CD4-positive, alpha-beta T cell (primary cell): ENCODE results near the gene ADGRD2. TPM values are rescaled to one million over a fixed set of nuclear protein-coding genes. Genes with fewer than 3 reads are reported as not detected.

Source experiments
- ATAC-seq: fragments of 200-7000 bp; cut with Tn5 transposase; one replicate; pipeline ENCODE4 v1.10.0; 2022; ENCODE audit warnings: mild to moderate bottlenecking; ENCODE audit not compliant: poor library complexity
- CTCF ChIA-PET: fragments of 350-600 bp; sonication (Branson Sonifier 250); formaldehyde crosslinking; loops from one replicate; lab custom pipeline; 2021; ENCODE audit warnings: antibody characterized with exemption, inconsistent platforms; lab: Charles Lee
- POLR2A ChIA-PET: fragments of 350-600 bp; sonication (Branson Sonifier 250); formaldehyde crosslinking; loops from one replicate; lab custom pipeline; 2021; ENCODE audit warnings: antibody characterized with exemption, inconsistent platforms; lab: Charles Lee
- DNase-seq, 14 experiments: peaks; one replicate each; pipeline ENCODE4 v3.0.0-alpha.2; 2013 to 2020; ENCODE audit warnings: mixed read lengths in 2 of 14
- H3K27ac ChIP-seq, 2 donors: one replicate each; pipeline versions ENCODE4 v1.5.1 to v1.7.0; 2013; ENCODE audit warnings: low read length in 2 of 2, low read depth in 1 of 2, mild to moderate bottlenecking in 1 of 2
- H3K27me3 ChIP-seq, 2 experiments: 1 replicate in 1 of 2; 2 replicates in 1 of 2; pipeline versions ENCODE4 v1.6.1 to v1.7.0; 2013; ENCODE audit warnings: low read length in 2 of 2, control low read depth in 1 of 2, mild to moderate bottlenecking in 1 of 2, moderate library complexity in 1 of 2; ENCODE audit not compliant: insufficient read depth in 2 of 2, control insufficient read depth in 1 of 2
- H3K36me3 ChIP-seq: one replicate; pipeline ENCODE4 v1.6.1; 2013; ENCODE audit warnings: low read length, control low read depth; ENCODE audit not compliant: insufficient read depth
- H3K4me1 ChIP-seq: one replicate; pipeline ENCODE4 v1.6.1; 2013; ENCODE audit warnings: low read length, control low read depth; ENCODE audit not compliant: insufficient read depth
- H3K4me3 ChIP-seq: one replicate; pipeline ENCODE4 v1.5.1; 2013; ENCODE audit warnings: mild to moderate bottlenecking, low read length, moderate library complexity
- H3K9me3 ChIP-seq, 2 experiments: 1 replicate in 1 of 2; 2 replicates in 1 of 2; pipeline versions ENCODE4 v1.6.1 to v1.7.0; 2013; ENCODE audit warnings: low read length in 2 of 2, mild to moderate bottlenecking in 2 of 2, control low read depth in 1 of 2, moderate library complexity in 1 of 2; ENCODE audit not compliant: control insufficient read depth in 1 of 2, insufficient read depth in 1 of 2
- H3K27ac Mint-ChIP-seq: one replicate; pipeline ENCODE4 v1.8.0; 2020; ENCODE audit warnings: mixed read lengths
- H3K27me3 Mint-ChIP-seq: one replicate; pipeline ENCODE4 v1.8.0; 2021; ENCODE audit warnings: mixed read lengths
- H3K36me3 Mint-ChIP-seq: one replicate; pipeline ENCODE4 v1.8.0; 2021; ENCODE audit warnings: low read depth, mixed read lengths
- H3K4me1 Mint-ChIP-seq: one replicate; pipeline ENCODE4 v1.8.0; 2021; ENCODE audit warnings: low read depth, mixed read lengths
- H3K4me3 Mint-ChIP-seq: one replicate; pipeline ENCODE4 v1.8.0; 2020; ENCODE audit warnings: mild to moderate bottlenecking, mixed read lengths
- H3K9me3 Mint-ChIP-seq: one replicate; pipeline ENCODE4 v1.8.0; 2020; ENCODE audit warnings: mixed read lengths
- CTCF ChIP-seq: fragments of 200-600 bp; IDR thresholded peaks from one replicate; pipeline ENCODE4 v1.8.0; 2022; ENCODE audit warnings: antibody characterized with exemption, mild to moderate bottlenecking
- intact Hi-C, 2 experiments: fragments of 100-400 bp; cut with DNase I in 1 of 2; cut with micrococcal nuclease in 1 of 2; formaldehyde crosslinking; loops; one replicate each; pipeline versions ENCODE4 v1.15.1 to v1.9.0; 2023 to 2025; cut with DNase I, micrococcal nuclease
- total RNA-seq, 174 experiments: library from RNA in 2 of 174; stranded (reverse) in 2 of 174; gene quantifications; one replicate each; pipeline ENCODE4 v1.2.3 and lab custom pipeline; 2021 to 2026

The ADGRD2 gene
- total RNA-seq, 2 experiments from 2014 or later: not detected

GRCh38 chr9:124443625-124444024 lies 6.6 kb upstream of the ADGRD2 start:
- no peak for TF ChIP-seq CTCF
- H3K4me3 Mint-ChIP-seq: no peak overlapping the region
- peaks cover 7 to 13% of the 10 kb centered on the region in 2 experiments for H3K27me3 ChIP-seq
- no peaks in the 10 kb centered on the region for H3K36me3 Mint-ChIP-seq
- DNase-seq (no peak), ATAC-seq (no peak)
- no peak overlapping the region for H3K27ac ChIP-seq
- H3K4me1 Mint-ChIP-seq: no peaks in the 10 kb centered on the region
- intact Hi-C loops: no loop called here
- no peaks in the 10 kb centered on the region for H3K36me3 ChIP-seq
- H3K4me1 ChIP-seq: no peaks in the 10 kb centered on the region
- H3K27me3 Mint-ChIP-seq: peaks cover 60% of the 10 kb centered on the region
- H3K27ac Mint-ChIP-seq: no peak overlapping the region
- H3K9me3 Mint-ChIP-seq: no peaks in the 10 kb centered on the region
- ChIA-PET CTCF (no interaction called here), POLR2A (no interaction called here)
- H3K9me3 ChIP-seq: peaks cover 3 to 18% of the 10 kb centered on the region in 2 experiments
- no peak overlapping the region for H3K4me3 ChIP-seq

- H3K9me3 Mint-ChIP-seq: no peaks in the 10 kb centered on the region
- CTCF ChIA-PET: no interaction called here
- H3K36me3 Mint-ChIP-seq: no peaks in the 10 kb centered on the region
Observed at GRCh38 chr9:124444166-124444565, 6.1 kb upstream of the ADGRD2 start.

GRCh38 chr9:124447297-124447661 lies 3.0 kb upstream of the ADGRD2 start:
- Histone ChIP-seq H3K4me3 (no peak overlapping the region), H3K27ac (no peak overlapping the region), H3K9me3 (peaks cover 1 to 6% of the 10 kb centered on the region in 2 experiments), H3K36me3 (no peaks in the 10 kb centered on the region), H3K27me3 (peaks cover 23 to 31% of the 10 kb centered on the region in 2 experiments), H3K4me1 (peaks cover 4% of the 10 kb centered on the region)
- H3K4me1 Mint-ChIP-seq: no peaks in the 10 kb centered on the region
- intact Hi-C loops: no loop called here
- H3K27me3 Mint-ChIP-seq: peaks cover 62% of the 10 kb centered on the region
- no peaks in the 10 kb centered on the region for H3K36me3 Mint-ChIP-seq
- ATAC-seq (no peak), DNase-seq (no peak)
- no peak for TF ChIP-seq CTCF
- ChIA-PET POLR2A (no interaction called here), CTCF (no interaction called here)
- no peaks in the 10 kb centered on the region for H3K9me3 Mint-ChIP-seq
- H3K4me3 Mint-ChIP-seq: no peak overlapping the region
- no peak overlapping the region for H3K27ac Mint-ChIP-seq

More at GRCh38 chr9:124444166-124444565, 6.1 kb upstream of the ADGRD2 start:
- H3K9me3 ChIP-seq: peaks cover 3 to 15% of the 10 kb centered on the region in 2 experiments
- ATAC-seq: no peak
- intact Hi-C loops: no loop called here
- peaks cover 62% of the 10 kb centered on the region for H3K27me3 Mint-ChIP-seq
- H3K4me3 ChIP-seq: no peak overlapping the region
- peaks cover 8 to 13% of the 10 kb centered on the region in 2 experiments for H3K27me3 ChIP-seq
- no peaks in the 10 kb centered on the region for H3K4me1 ChIP-seq
- no peak overlapping the region for H3K27ac Mint-ChIP-seq
- POLR2A ChIA-PET: no interaction called here
- H3K27ac ChIP-seq: no peak overlapping the region
- no peak for TF ChIP-seq CTCF
- H3K4me1 Mint-ChIP-seq: no peaks in the 10 kb centered on the region
- no peak for DNase-seq
- H3K4me3 Mint-ChIP-seq: no peak overlapping the region
- H3K36me3 ChIP-seq: no peaks in the 10 kb centered on the region
